ENCODE results near the gene TM9SF1. TPM values are rescaled to one million over a fixed set of nuclear protein-coding genes. Genes with fewer than 3 reads are reported as not detected.

Gene TM9SF1
- total and polyA plus RNA-seq, 4 experiments from 2014 or later = 24.1 to 40.6 (median 32.3) TPM

GRCh38 chr14:24155100-24155499 is 40.1 kb downstream of the TM9SF1 start:
- no peaks in the 10 kb centered on the region for H3K27me3 Mint-ChIP-seq
- H3K36me3 Mint-ChIP-seq = peaks cover 41 to 63% of the 10 kb centered on the region in 2 donors
- ChIA-PET POLR2A (ENCODE audit: partially characterized antibody) (interaction anchor here (1.0 to 9.5 kb wide), 6 partner anchors 8 to 281 kb away, joined by 3 to 162 read pairs (median 4); partner anchors contain the start of genes DCAF11, EMC9, NRL and PSME2), CTCF (ENCODE audit: partially characterized antibody) (interaction anchor here (0.7 to 2.0 kb wide), 5 partner anchors 9 to 105 kb away, joined by 3 to 5 read pairs (median 3); partner anchors contain the start of gene PSME2)
- Histone ChIP-seq H3K36me3 (ENCODE audit: insufficient read depth, low read length) (peaks cover 64% of the 10 kb centered on the region), H3K9me3 (ENCODE audit: control insufficient read depth in 1 of 2, low read length in 2 of 2) (no peaks in the 10 kb centered on the region), H3K4me1 (ENCODE audit: insufficient read depth, low read length) (peaks cover 4% of the 10 kb centered on the region), H3K27ac (ENCODE audit: low read depth, low read length) (no peak overlapping the region), H3K4me3 (ENCODE audit: low read length in 2 of 2) (no peak overlapping the region), H3K27me3 (ENCODE audit: insufficient read depth, low read length) (no peaks in the 10 kb centered on the region)
- H3K9me3 Mint-ChIP-seq = no peaks in the 10 kb centered on the region
- DNase-seq = no peak
- intact Hi-C loops (cut with micrococcal nuclease) = no loop called here
- peak overlapping the region in 3 of 7 donors; percentile 13 to 73 (median 73) for H3K27ac Mint-ChIP-seq
- H3K4me3 Mint-ChIP-seq = no peak overlapping the region
- peaks cover 2 to 20% (median 12%) of the 10 kb centered on the region in 4 donors for H3K4me1 Mint-ChIP-seq

- ChIA-PET POLR2A (ENCODE audit: partially characterized antibody) (interaction anchor here (1.0 to 9.5 kb wide), 6 partner anchors 7 to 65 kb away, joined by 4 to 162 read pairs (median 11); partner anchors contain the start of genes DCAF11, EMC9, IRF9 and MDP1), CTCF (ENCODE audit: partially characterized antibody) (interaction anchor here (1.3 to 8.5 kb wide), 3 partner anchors 9 to 43 kb away, joined by 5 to 110 read pairs (median 7); partner anchors contain the start of genes IRF9 and PSME1)
- H3K27me3 ChIP-seq (ENCODE audit: insufficient read depth, low read length) = no peaks in the 10 kb centered on the region
- H3K27ac Mint-ChIP-seq = peak overlapping the region in 4 of 7 donors; percentile 3 to 74 (median 28)
- intact Hi-C loops (cut with micrococcal nuclease) = no loop called here
- H3K27ac ChIP-seq (ENCODE audit: low read depth, low read length) = no peak overlapping the region
- H3K4me3 ChIP-seq (ENCODE audit: low read length in 2 of 2) = no peak overlapping the region
- H3K27me3 Mint-ChIP-seq = no peaks in the 10 kb centered on the region
- peaks cover 52% of the 10 kb centered on the region for H3K36me3 ChIP-seq (ENCODE audit: insufficient read depth, low read length)
- no peaks in the 10 kb centered on the region for H3K9me3 ChIP-seq (ENCODE audit: control insufficient read depth in 1 of 2, low read length in 2 of 2)
- H3K36me3 Mint-ChIP-seq = peaks cover 40 to 59% of the 10 kb centered on the region in 2 donors
- H3K9me3 Mint-ChIP-seq = no peaks in the 10 kb centered on the region
- H3K4me3 Mint-ChIP-seq = no peak overlapping the region
- DNase-seq = no peak
- H3K4me1 Mint-ChIP-seq = peaks cover 18 to 40% (median 28%) of the 10 kb centered on the region in 4 donors
- peaks cover 27% of the 10 kb centered on the region for H3K4me1 ChIP-seq (ENCODE audit: insufficient read depth, low read length)
Measured at GRCh38 chr14:24151404-24152080, 43.7 kb downstream of the TM9SF1 start.

- Mint-ChIP-seq H3K27ac (peak overlapping the region in 5 of 7 donors; percentile 15 to 74 (median 31)), H3K27me3 (no peaks in the 10 kb centered on the region), H3K36me3 (peaks cover 40 to 63% of the 10 kb centered on the region in 2 donors), H3K4me1 (peaks cover 19 to 46% (median 31%) of the 10 kb centered on the region in 4 donors), H3K4me3 (peak overlapping the region in 1 of 8 donors; percentile 52), H3K9me3 (no peaks in the 10 kb centered on the region)
- peaks cover 48% of the 10 kb centered on the region for H3K36me3 ChIP-seq (ENCODE audit: insufficient read depth, low read length)
- ChIA-PET POLR2A (ENCODE audit: partially characterized antibody) (interaction anchor here (0.5 to 9.5 kb wide), 10 partner anchors 8 to 65 kb away, joined by 4 to 162 read pairs (median 5); partner anchors contain the start of genes DCAF11, EMC9, IPO4 and IRF9), CTCF (ENCODE audit: partially characterized antibody) (interaction anchor here (1.3 to 8.5 kb wide), 3 partner anchors 9 to 42 kb away, joined by 5 to 110 read pairs (median 7); partner anchors contain the start of genes IRF9 and PSME1)
- H3K27ac ChIP-seq (ENCODE audit: low read depth, low read length) = no peak overlapping the region
- no peaks in the 10 kb centered on the region for H3K27me3 ChIP-seq (ENCODE audit: insufficient read depth, low read length)
- intact Hi-C loops (cut with micrococcal nuclease) = no loop called here
- no peak for DNase-seq
- H3K4me1 ChIP-seq (ENCODE audit: insufficient read depth, low read length) = peaks cover 30% of the 10 kb centered on the region
- H3K4me3 ChIP-seq (ENCODE audit: low read length in 2 of 2) = no peak overlapping the region
- no peaks in the 10 kb centered on the region for H3K9me3 ChIP-seq (ENCODE audit: control insufficient read depth in 1 of 2, low read length in 2 of 2)
Measured at GRCh38 chr14:24150993-24151392, 44.2 kb downstream of the TM9SF1 start.

- H3K27me3 Mint-ChIP-seq = no peaks in the 10 kb centered on the region
- no peak for DNase-seq
- H3K4me3 Mint-ChIP-seq = peak overlapping the region in 4 of 8 donors; percentile 20 to 58 (median 48)
- Histone ChIP-seq H3K27me3 (ENCODE audit: insufficient read depth, low read length) (no peaks in the 10 kb centered on the region), H3K4me3 (ENCODE audit: low read length in 2 of 2) (no peak overlapping the region), H3K4me1 (ENCODE audit: insufficient read depth, low read length) (peaks cover 35% of the 10 kb centered on the region), H3K9me3 (ENCODE audit: control insufficient read depth in 1 of 2, low read length in 2 of 2) (no peaks in the 10 kb centered on the region), H3K27ac (ENCODE audit: low read depth, low read length) (no peak overlapping the region), H3K36me3 (ENCODE audit: insufficient read depth, low read length) (peaks cover 43% of the 10 kb centered on the region)
- peaks cover 36 to 63% of the 10 kb centered on the region in 2 donors for H3K36me3 Mint-ChIP-seq
- no peaks in the 10 kb centered on the region for H3K9me3 Mint-ChIP-seq
- intact Hi-C loops (cut with micrococcal nuclease) = no loop called here
- POLR2A ChIA-PET (ENCODE audit: partially characterized antibody) = interaction anchor here (0.5 to 9.5 kb wide), 10 partner anchors 8 to 66 kb away, joined by 4 to 162 read pairs (median 5); partner anchors contain the start of genes DCAF11, EMC9, IPO4 and IRF9
- CTCF ChIA-PET (ENCODE audit: partially characterized antibody) = interaction anchor here (1.0 to 8.5 kb wide), 5 partner anchors 10 to 44 kb away, joined by 3 to 110 read pairs (median 5); partner anchors contain the start of genes IRF9 and PSME1
- peak overlapping the region in 6 of 7 donors; percentile 15 to 74 (median 40) for H3K27ac Mint-ChIP-seq
- H3K4me1 Mint-ChIP-seq = peaks cover 23 to 50% (median 34%) of the 10 kb centered on the region in 4 donors
Measured at GRCh38 chr14:24150567-24150966, 44.7 kb downstream of the TM9SF1 start.

- ChIA-PET CTCF (ENCODE audit: partially characterized antibody) (interaction anchor here (0.7 to 8.5 kb wide), 5 partner anchors 9 to 44 kb away, joined by 3 to 110 read pairs (median 3); partner anchors contain the start of genes EMC9, IRF9 and PSME1), POLR2A (ENCODE audit: partially characterized antibody) (interaction anchor here (0.8 to 9.5 kb wide), 10 partner anchors 8 to 66 kb away, joined by 3 to 162 read pairs (median 5); partner anchors contain the start of genes DCAF11, EMC9, IPO4 and IRF9)
- Mint-ChIP-seq H3K36me3 (peaks cover 33 to 61% of the 10 kb centered on the region in 2 donors), H3K27ac (peak overlapping the region in 1 of 7 donors; percentile 32), H3K4me3 (peak overlapping the region in 3 of 8 donors; percentile 20 to 58 (median 54)), H3K27me3 (no peaks in the 10 kb centered on the region), H3K4me1 (peaks cover 26 to 55% (median 38%) of the 10 kb centered on the region in 4 donors), H3K9me3 (no peaks in the 10 kb centered on the region)
- Histone ChIP-seq H3K4me3 (ENCODE audit: low read length in 2 of 2) (no peak overlapping the region), H3K27ac (ENCODE audit: low read depth, low read length) (no peak overlapping the region), H3K9me3 (ENCODE audit: control insufficient read depth in 1 of 2, low read length in 2 of 2) (no peaks in the 10 kb centered on the region), H3K36me3 (ENCODE audit: insufficient read depth, low read length) (peaks cover 43% of the 10 kb centered on the region), H3K4me1 (ENCODE audit: insufficient read depth, low read length) (peaks cover 40% of the 10 kb centered on the region), H3K27me3 (ENCODE audit: insufficient read depth, low read length) (no peaks in the 10 kb centered on the region)
- DNase-seq = no peak
- intact Hi-C loops (cut with micrococcal nuclease) = no loop called here
Measured at GRCh38 chr14:24150061-24150460, 45.2 kb downstream of the TM9SF1 start.

GRCh38 chr14:24149302-24149969 is 45.8 kb downstream of the TM9SF1 start:
- Mint-ChIP-seq H3K27me3 (no peaks in the 10 kb centered on the region), H3K27ac (peak overlapping the region in 2 of 7 donors; percentile 17 to 89), H3K4me3 (peak overlapping the region; percentile 31 to 98 (median 92)), H3K36me3 (peaks cover 27 to 58% of the 10 kb centered on the region in 2 donors), H3K4me1 (peaks cover 26 to 61% (median 42%) of the 10 kb centered on the region in 4 donors), H3K9me3 (no peaks in the 10 kb centered on the region)
- Histone ChIP-seq H3K36me3 (ENCODE audit: insufficient read depth, low read length) (peaks cover 43% of the 10 kb centered on the region), H3K27me3 (ENCODE audit: insufficient read depth, low read length) (no peaks in the 10 kb centered on the region), H3K9me3 (ENCODE audit: control insufficient read depth in 1 of 2, low read length in 2 of 2) (no peaks in the 10 kb centered on the region), H3K27ac (ENCODE audit: low read depth, low read length) (peak overlapping the region; percentile 10), H3K4me3 (ENCODE audit: low read length in 2 of 2) (no peak overlapping the region), H3K4me1 (ENCODE audit: insufficient read depth, low read length) (peaks cover 46% of the 10 kb centered on the region)
- no peak for DNase-seq
- POLR2A ChIA-PET (ENCODE audit: partially characterized antibody) = interaction anchor here (0.8 to 9.5 kb wide), 9 partner anchors 8 to 47 kb away, joined by 3 to 162 read pairs (median 16); partner anchors contain the start of genes DCAF11, EMC9, IPO4 and IRF9
- CTCF ChIA-PET (ENCODE audit: partially characterized antibody) = interaction anchor here (0.7 to 8.5 kb wide), 5 partner anchors 8 to 45 kb away, joined by 3 to 110 read pairs (median 3); partner anchors contain the start of genes EMC9 and IRF9
- intact Hi-C loops (cut with micrococcal nuclease) = loop anchor here (10.0 kb wide), 1 partner anchor 55 kb away; the partner anchor contains the start of gene PCK2

Data from CD4-positive, alpha-beta memory T cell (primary cell).